ENCODE data around the gene SLC12A5.

DNA sequence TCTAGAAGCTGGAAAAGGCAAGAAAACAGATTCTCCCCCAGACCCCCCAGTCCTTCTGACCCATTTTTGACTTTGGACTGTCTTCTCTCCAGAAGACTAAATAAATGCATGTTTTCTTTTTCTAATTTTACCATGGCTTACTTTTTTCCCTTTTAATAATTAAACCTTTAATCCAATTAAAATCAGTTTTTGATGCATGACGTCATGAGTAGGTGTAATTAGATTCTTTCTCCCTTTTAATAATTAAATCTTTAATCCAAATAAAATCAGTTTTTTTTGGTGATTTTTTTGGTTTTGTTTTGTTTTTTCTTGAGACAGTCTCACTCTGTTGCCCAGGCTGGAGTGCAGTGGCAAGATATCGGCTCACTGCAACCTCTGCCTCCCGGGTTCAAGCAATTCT lies 73.9 kb downstream of the SLC12A5 start:
- TF ChIP-seq EP300 (IDR thresholded peaks at IDR 0.05) (no peak), POLR2AphosphoS5 (IDR thresholded peaks at IDR 0.05) (no peak), POLR2A (IDR thresholded peaks at IDR 0.05) (no peak)
- TF ChIP-seq, protein P1, sequence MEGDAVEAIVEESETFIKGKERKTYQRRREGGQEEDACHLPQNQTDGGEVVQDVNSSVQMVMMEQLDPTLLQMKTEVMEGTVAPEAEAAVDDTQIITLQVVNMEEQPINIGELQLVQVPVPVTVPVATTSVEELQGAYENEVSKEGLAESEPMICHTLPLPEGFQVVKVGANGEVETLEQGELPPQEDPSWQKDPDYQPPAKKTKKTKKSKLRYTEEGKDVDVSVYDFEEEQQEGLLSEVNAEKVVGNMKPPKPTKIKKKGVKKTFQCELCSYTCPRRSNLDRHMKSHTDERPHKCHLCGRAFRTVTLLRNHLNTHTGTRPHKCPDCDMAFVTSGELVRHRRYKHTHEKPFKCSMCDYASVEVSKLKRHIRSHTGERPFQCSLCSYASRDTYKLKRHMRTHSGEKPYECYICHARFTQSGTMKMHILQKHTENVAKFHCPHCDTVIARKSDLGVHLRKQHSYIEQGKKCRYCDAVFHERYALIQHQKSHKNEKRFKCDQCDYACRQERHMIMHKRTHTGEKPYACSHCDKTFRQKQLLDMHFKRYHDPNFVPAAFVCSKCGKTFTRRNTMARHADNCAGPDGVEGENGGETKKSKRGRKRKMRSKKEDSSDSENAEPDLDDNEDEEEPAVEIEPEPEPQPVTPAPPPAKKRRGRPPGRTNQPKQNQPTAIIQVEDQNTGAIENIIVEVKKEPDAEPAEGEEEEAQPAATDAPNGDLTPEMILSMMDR (IDR thresholded peaks at IDR 0.05), result no peak

All from stomach (tissue), 4 donors.